Measurements from ENCODE around the gene MGLL.

The MGLL gene

DNA sequence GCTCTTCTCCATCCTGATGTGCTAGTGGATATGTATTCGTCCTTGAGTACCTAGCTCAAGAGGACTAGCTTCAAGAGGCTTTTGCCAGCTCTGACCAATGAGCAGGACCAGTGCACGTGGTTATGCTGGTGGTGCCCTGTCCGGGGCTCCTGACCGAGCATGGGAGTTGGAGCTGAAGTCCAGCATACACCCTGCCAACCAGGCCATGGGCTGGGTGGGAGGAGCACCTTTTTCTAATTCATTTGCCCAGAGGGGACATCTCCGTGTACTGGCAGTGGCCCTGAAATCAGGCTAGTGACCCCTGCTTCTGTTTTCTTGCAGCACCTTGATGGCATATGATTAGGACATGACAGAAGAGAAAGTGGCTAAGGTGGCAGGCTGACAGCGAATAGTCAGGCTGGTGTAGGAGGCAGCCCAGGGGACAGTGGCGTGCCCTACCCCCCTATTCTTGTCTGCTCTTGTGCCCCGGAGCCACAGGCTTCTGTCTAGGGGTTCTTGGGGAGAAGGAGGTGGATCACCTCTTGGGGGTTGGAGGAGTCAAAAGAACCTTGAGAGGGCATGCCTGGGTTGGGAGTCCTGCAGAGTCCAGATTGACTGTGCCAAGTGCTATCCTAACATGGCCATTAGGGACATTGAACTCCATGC, 176.8 kb downstream of the MGLL start:
- H3K4me2 ChIP-seq, result no peak overlapping the region

DNA sequence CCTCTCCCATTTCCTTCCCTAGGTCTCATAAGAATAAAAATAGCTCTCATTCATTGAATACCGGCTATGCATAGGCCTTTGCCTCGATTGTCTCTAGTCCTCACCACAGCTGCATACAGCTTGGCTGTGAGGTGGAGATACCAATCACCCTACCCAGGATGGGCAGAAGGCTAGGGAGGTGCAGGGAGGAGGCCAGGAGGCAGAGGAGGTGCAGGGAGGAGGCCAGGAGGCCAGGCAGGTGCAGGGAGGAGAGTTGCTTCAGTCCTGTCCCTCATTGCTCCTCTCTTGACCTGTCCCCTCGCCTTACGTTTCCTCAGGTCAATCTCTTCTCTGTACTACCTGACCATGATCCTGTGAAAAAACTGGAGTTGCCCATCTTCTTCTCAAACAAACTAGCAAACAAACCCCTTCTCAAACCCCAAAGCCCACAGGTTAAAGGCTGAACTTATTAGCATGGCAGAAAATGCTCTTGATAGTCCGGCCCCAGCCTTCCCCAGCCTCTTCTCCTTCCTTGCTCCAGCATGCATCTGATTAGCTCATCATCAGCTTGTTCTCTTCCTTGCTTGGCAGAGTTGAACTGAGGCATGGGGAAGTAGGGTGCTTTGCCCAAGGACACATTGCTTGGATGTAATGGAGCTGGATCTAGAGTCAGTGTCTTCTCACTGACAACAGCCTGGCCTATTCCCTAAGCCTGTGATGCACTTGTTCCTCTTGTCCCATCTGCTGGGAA, 177.5 kb downstream of the MGLL start:
- no peak overlapping the region for H3K9ac ChIP-seq
- H3K79me2 ChIP-seq (ENCODE audit: insufficient read depth, low read depth), result no peaks in the 10 kb centered on the region
- no peak overlapping the region for H3K4me2 ChIP-seq
- H3K36me3 ChIP-seq (ENCODE audit: insufficient read depth), result no peaks in the 10 kb centered on the region
- H3K4me3 ChIP-seq (IDR thresholded peaks at IDR 0.05; ENCODE audit: insufficient read depth, low read depth, low read length), result no peak overlapping the region
- no peaks in the 10 kb centered on the region for H4K20me1 ChIP-seq (ENCODE audit: insufficient read depth)
- no peak overlapping the region for H2AFZ ChIP-seq (ENCODE audit: low read depth)
- no peaks in the 10 kb centered on the region for H3K4me1 ChIP-seq (ENCODE audit: low read depth, poor library complexity, severe bottlenecking)
- TF ChIP-seq, protein P1, sequence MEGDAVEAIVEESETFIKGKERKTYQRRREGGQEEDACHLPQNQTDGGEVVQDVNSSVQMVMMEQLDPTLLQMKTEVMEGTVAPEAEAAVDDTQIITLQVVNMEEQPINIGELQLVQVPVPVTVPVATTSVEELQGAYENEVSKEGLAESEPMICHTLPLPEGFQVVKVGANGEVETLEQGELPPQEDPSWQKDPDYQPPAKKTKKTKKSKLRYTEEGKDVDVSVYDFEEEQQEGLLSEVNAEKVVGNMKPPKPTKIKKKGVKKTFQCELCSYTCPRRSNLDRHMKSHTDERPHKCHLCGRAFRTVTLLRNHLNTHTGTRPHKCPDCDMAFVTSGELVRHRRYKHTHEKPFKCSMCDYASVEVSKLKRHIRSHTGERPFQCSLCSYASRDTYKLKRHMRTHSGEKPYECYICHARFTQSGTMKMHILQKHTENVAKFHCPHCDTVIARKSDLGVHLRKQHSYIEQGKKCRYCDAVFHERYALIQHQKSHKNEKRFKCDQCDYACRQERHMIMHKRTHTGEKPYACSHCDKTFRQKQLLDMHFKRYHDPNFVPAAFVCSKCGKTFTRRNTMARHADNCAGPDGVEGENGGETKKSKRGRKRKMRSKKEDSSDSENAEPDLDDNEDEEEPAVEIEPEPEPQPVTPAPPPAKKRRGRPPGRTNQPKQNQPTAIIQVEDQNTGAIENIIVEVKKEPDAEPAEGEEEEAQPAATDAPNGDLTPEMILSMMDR (conservative IDR thresholded peaks at IDR 0.05; ENCODE audit: low read depth, low read length), result no peak
- H3K27me3 ChIP-seq (ENCODE audit: insufficient read depth, low read depth), result no peaks in the 10 kb centered on the region
- H3K27ac ChIP-seq, result no peak overlapping the region

More for the DNA sequence above, 176.8 kb downstream of the MGLL start:
- H3K4me1 ChIP-seq (ENCODE audit: low read depth, poor library complexity, severe bottlenecking), result no peaks in the 10 kb centered on the region
- H4K20me1 ChIP-seq (ENCODE audit: insufficient read depth), result no peaks in the 10 kb centered on the region
- H3K27ac ChIP-seq, result no peak overlapping the region
- H3K9ac ChIP-seq, result no peak overlapping the region
- no peak overlapping the region for H2AFZ ChIP-seq (ENCODE audit: low read depth)
- TF ChIP-seq, protein P1 (conservative IDR thresholded peaks at IDR 0.05; ENCODE audit: low read depth, low read length), result no peak
- no peaks in the 10 kb centered on the region for H3K36me3 ChIP-seq (ENCODE audit: insufficient read depth)
- no peaks in the 10 kb centered on the region for H3K79me2 ChIP-seq (ENCODE audit: insufficient read depth, low read depth)
- H3K4me3 ChIP-seq (IDR thresholded peaks at IDR 0.05; ENCODE audit: insufficient read depth, low read depth, low read length), result no peak overlapping the region
- H3K27me3 ChIP-seq (ENCODE audit: insufficient read depth, low read depth), result no peaks in the 10 kb centered on the region

DNA sequence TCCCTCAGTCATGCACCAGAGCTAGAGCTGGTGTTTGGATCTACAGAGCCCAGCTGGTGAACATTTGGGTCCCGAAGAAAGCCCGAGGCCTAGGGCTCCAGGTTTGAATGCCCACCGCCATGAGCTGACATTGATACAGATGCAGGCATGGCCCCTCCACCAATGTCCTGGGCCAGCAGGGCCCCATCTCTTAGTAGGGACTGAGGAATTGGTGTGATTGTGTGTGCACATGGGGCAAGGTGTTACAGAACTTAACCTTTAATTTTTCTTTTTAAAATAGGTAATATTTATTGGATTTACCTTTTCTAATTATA, 182.3 kb downstream of the MGLL start:
- H3K36me3 ChIP-seq (ENCODE audit: insufficient read depth), result no peaks in the 10 kb centered on the region
- TF ChIP-seq, protein P1 (conservative IDR thresholded peaks at IDR 0.05; ENCODE audit: low read depth, low read length), result no peak
- H3K9ac ChIP-seq, result no peak overlapping the region
- H3K79me2 ChIP-seq (ENCODE audit: insufficient read depth, low read depth), result no peaks in the 10 kb centered on the region
- no peak overlapping the region for H3K4me3 ChIP-seq (IDR thresholded peaks at IDR 0.05; ENCODE audit: insufficient read depth, low read depth, low read length)
- no peaks in the 10 kb centered on the region for H3K27me3 ChIP-seq (ENCODE audit: insufficient read depth, low read depth)
- H3K4me2 ChIP-seq, result no peak overlapping the region
- peaks cover 15% of the 10 kb centered on the region for H3K4me1 ChIP-seq (ENCODE audit: low read depth, poor library complexity, severe bottlenecking)
- no peak overlapping the region for H2AFZ ChIP-seq (ENCODE audit: low read depth)
- H4K20me1 ChIP-seq (ENCODE audit: insufficient read depth), result no peaks in the 10 kb centered on the region
- H3K27ac ChIP-seq, result no peak overlapping the region

DNA sequence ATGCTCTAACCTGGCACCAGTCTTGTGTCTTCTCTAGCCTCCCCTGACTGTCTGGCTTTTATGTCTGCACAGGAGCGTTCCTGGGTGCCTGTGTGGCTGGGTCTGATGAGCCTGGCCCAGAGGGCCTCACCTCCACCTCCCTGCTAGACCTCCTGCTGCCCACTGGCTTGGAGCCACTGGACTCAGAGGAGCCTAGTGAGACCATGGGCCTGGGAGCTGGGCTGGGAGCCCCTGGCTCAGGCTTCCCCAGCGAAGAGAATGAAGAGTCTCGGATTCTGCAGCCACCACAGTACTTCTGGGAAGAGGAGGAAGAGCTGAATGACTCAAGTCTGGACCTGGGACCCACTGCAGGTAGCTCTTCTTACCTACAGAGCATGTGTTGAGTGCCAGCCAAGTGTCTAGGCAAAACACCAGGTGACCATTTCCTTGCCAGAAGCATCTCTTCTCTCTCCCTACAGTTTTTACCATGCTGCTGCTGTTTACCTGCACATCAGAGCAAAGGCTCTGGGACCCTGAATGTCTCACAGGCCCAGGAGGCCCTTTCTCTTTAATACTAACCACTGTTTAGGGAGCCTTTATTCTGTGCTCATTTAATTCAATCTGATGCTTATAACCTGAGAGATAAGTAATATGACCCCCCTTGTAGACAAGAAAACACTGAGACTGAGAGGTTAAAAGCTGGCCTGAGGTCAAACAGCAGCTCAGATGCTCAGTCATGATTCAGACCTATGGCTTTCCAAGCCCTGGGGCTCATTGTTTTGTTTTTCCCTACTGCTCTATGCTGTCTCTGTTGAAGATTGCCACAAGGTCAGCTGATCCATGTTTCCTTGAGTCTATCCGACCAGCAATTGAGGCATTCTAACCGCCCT, 182.9 kb downstream of the MGLL start:
- Histone ChIP-seq H3K9ac (no peak overlapping the region), H3K4me2 (no peak overlapping the region), H2AFZ (ENCODE audit: low read depth) (no peak overlapping the region), H3K27ac (no peak overlapping the region), H4K20me1 (ENCODE audit: insufficient read depth) (no peaks in the 10 kb centered on the region), H3K27me3 (ENCODE audit: insufficient read depth, low read depth) (no peaks in the 10 kb centered on the region), H3K79me2 (ENCODE audit: insufficient read depth, low read depth) (no peaks in the 10 kb centered on the region), H3K4me3 (IDR thresholded peaks at IDR 0.05; ENCODE audit: insufficient read depth, low read depth, low read length) (no peak overlapping the region), H3K36me3 (ENCODE audit: insufficient read depth) (no peaks in the 10 kb centered on the region), H3K4me1 (ENCODE audit: low read depth, poor library complexity, severe bottlenecking) (peaks cover 15% of the 10 kb centered on the region)
- TF ChIP-seq, protein P1 (conservative IDR thresholded peaks at IDR 0.05; ENCODE audit: low read depth, low read length), result no peak

All from KMS-11 (cell line).